Gastroesophageal sphincter (tissue), 3 donors: ENCODE results near the gene C5orf46.

Source experiments
- EP300 ChIP-seq: sonication (generic); formaldehyde crosslinking; IDR thresholded peaks from one replicate; pipeline ENCODE4 v1.6.1; 2017; ENCODE audit warnings: antibody characterized with exemption, mild to moderate bottlenecking
- POLR2AphosphoS5 ChIP-seq: sonication (generic); formaldehyde crosslinking; IDR thresholded peaks from one replicate; pipeline ENCODE4 v1.6.1; 2017; ENCODE audit warnings: antibody characterized with exemption
- TF ChIP-seq, protein P1 (sequence below), 4 experiments: fragments of 200-600 bp in 2 of 4; fragments of 450-650 bp in 2 of 4; sonication (generic) in 1 of 4; IDR thresholded peaks; one replicate each; pipeline ENCODE4 v1.5.1; 2017 to 2019; ENCODE audit warnings: antibody characterized with exemption in 4 of 4, mild to moderate bottlenecking in 2 of 4, moderate library complexity in 2 of 4

DNA sequence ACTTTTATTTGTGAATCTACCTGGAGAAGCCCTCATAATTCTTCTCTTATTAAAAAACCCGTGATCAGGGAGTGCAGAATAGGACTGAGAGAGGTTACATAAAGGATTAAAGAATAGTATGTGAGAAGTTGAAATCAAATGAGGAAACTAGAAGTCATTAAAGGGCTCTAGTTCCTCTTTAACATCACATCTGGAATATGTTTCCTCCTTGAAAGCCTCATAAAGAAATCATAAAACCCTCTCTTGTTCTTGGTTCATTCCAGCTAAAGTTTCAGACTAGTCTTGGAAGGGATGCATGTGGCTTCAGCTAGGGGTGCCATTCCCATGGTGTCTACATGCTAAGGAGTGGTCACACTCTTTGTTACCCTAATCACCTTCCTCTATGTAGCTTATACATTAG, 5.7 kb upstream of the C5orf46 start:
- TF ChIP-seq, protein P1, sequence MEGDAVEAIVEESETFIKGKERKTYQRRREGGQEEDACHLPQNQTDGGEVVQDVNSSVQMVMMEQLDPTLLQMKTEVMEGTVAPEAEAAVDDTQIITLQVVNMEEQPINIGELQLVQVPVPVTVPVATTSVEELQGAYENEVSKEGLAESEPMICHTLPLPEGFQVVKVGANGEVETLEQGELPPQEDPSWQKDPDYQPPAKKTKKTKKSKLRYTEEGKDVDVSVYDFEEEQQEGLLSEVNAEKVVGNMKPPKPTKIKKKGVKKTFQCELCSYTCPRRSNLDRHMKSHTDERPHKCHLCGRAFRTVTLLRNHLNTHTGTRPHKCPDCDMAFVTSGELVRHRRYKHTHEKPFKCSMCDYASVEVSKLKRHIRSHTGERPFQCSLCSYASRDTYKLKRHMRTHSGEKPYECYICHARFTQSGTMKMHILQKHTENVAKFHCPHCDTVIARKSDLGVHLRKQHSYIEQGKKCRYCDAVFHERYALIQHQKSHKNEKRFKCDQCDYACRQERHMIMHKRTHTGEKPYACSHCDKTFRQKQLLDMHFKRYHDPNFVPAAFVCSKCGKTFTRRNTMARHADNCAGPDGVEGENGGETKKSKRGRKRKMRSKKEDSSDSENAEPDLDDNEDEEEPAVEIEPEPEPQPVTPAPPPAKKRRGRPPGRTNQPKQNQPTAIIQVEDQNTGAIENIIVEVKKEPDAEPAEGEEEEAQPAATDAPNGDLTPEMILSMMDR (IDR thresholded peaks at IDR 0.05): no peak
- TF ChIP-seq POLR2AphosphoS5 (no peak), EP300 (no peak)
